Mammary epithelial cell (primary cell): Measurements from ENCODE around the gene GFRA1.

ENCODE experiments used
- CTCF ChIP-seq, 2 donors: IDR thresholded peaks in 1 of 2; conservative IDR thresholded peaks in 1 of 2; 2 replicates each; pipeline ENCODE4 v1.5.1; 2011 to 2012; ENCODE audit warnings: inconsistent platforms in 2 of 2, low read length in 2 of 2, mild to moderate bottlenecking in 2 of 2, control low read depth in 1 of 2, low read depth in 1 of 2; ENCODE audit not compliant: insufficient read depth in 1 of 2; ENCODE audit errors: extremely low read depth in 1 of 2
- EZH2 ChIP-seq: IDR thresholded peaks from 2 replicates; pipeline ENCODE4 v1.6.1; 2012; ENCODE audit warnings: low read length, inconsistent platforms, borderline replicate concordance

- TF ChIP-seq CTCF (conservative IDR thresholded peaks at IDR 0.05 in 1 of 2, IDR thresholded peaks at IDR 0.05 in 1 of 2; ENCODE audit: extremely low read depth in 1 of 2, insufficient read depth in 1 of 2, low read depth in 1 of 2, low read length in 2 of 2) (no peak), EZH2 (no peak)
Observed at GRCh38 chr10:116278846-116279245, 5.8 kb upstream of the GFRA1 start.
